GM21367 (cell line): ENCODE results near the gene PHACTR3.
"Not testable (repeated sequence)": the region's sequence is repeated elsewhere in the genome, so short reads cannot be mapped to it uniquely, and the experiment has no call there.

Source experiments
- ATAC-seq: cut with Tn5 transposase; IDR thresholded peaks from one replicate; pipeline ENCODE4 v1.9.1; 2021; ENCODE audit not compliant: unreplicated experiment

Gene PHACTR3

DNA sequence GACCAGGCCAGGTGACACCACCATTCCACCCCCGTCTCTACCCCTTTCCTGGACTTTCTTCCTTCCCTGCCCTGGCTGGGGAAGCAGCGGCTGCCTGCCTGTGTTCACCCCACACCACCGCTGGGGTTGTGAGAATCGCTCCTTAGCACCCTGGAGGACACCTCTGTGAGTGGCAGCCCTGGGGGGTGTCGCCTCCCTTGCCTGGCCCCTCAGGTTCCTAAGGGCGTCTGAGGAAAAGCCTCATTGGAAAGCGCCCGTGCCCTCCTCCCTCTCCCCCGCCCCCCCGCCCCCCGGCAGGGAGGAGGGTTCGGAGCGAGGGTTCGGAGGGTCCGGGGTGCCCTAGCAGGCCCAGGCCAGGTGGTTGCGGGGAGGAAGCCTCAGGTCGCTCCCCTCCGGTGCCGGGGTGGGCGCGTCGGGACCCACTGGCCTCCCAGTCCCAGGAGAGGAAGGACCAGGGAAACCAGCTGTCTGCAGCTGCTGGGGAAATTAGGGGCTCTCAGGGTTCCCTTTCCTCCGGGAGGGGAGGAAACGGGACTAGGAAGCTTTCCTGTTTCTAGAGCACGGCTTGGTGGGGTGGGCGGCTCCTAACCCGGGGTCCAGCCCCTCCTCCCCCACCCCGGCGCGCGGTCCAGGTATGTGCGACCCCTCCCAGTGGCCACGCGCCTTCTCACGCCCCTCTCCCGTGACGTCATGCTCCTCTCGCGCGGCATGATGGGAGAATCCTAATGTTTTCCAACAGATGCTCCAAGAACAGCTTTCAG, at the start of gene PHACTR3:
Gene PHACTR3, plus strand, starts transcription at position 760 of the 761 bp plus-strand sequence. CDS start 475 bp downstream, outside the sequence.
- no peak for ATAC-seq

DNA sequence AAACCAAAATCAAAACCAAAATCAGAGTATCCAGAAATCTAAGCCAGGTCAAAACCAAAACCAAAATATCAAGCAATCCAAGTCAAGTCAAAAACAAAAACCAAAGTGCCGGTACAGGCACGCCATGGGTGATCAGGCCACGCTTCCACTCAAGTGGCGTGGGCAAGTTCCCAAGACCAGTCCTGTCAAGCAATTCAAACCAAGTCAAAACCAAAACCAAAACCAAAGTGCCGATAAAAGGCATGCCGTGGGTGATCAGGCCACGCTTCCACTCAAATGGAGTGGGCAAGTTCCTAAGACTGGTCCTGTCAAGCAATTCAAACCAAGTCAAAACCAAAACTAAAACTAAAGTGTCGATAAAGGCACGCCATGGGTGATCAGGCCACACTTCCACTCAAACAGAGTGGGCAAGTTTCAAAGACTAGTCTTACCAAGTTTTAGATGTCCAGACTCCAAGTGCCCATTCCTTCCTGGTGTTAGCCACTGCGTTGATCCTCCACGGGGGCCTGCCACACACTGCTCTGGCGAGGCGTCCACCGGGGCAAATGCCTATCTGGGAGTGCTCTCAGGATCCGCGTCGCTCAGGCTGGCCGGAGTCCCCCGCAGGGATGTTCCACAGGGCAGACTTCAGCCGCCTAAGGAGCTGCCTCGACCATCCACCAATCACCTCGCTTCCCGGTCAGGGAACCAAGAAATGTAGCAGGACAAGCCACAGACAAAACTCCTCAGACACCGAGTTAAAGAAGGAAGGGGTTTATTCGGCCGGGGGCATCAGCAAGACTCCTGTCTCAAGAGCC, 46.4 kb upstream of the PHACTR3 start:
- ATAC-seq, result not testable (repeated sequence)

DNA sequence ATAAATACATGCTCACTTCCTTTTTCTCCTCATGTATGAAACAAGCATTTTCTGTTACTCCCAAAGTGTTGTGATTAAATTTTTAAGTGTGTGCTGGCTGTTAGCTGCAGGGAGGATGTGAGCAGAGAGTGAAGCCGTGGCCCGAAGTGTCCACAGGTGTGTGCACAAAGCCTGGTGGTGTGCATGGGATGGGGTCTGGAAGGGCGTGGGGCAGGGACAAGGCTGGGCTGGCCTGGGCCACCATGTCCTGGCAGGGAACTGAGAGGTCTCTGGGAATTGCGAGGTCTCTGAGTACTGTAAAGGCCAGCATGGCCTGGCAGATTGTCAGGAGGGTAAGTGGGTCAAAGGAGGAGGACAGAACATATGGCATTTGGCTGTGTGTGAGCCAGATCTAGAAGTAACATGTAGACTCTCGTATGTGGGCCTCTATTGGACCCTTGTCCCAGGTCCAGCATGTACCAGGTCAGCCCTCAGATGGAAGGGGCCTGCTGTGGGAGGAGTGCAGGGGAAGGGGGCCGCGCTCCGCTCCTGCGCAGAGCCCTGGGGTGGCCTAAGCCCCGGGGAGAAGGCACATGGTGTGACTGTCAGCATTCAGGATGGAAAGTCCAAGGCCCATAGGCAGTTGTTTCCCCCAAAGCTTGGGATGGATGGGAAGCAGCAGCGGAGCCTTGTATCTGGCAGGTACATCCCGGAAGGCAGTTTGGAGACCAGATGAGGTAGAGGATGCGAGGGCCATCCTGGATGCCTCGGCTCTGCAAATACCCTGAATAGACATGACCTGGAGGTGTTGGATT, 45.1 kb upstream of the PHACTR3 start:
- no peak for ATAC-seq

DNA sequence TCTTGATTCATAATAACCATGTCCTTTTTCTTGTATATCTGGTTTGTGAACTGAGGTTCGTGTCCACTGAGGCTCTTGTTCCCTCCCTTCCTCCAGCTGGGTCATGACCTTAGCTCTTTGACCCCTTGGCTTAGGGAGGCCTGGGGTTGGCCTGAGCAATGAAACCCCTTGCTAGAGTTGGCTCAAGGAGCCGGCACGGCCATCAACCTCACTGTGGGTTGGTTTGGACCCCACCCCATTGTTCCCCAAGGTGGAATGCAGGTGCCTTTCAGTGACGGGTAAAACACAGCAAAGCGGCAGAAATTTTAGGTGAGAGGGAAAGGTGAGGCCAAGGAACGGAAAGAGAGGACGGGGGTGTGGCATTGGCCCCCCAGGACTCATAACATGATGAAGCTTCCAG, 44.5 kb upstream of the PHACTR3 start:
- no peak for ATAC-seq

DNA sequence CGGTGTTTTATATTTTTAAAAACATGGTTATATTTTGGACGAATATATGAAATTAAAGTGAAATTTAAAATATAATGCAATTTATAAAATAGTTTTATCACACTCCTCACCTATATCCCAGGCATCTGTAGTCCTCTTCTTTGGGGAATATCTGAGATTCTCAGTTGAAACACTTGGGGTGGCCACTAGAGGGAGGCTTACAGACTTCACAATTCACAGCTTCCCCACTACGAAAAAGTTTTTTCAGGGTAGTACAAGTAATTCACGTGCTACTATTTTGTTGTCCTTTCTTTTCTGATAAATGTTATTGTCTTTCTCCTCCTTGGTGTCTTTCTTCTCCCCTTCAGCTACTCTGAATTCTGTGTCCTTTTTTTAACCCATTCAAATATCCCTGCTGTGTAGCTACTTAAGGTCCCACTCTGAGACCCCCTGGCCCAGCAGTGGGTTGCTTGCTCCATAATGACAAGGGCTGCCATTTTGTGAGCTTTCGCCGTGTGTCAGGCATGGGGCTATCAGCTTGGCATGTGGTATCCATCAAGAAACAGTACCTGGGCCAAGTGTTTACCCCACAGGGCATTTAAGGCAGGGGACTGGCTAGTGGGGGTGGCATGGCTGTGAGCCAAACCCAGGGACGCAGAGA, 43.6 kb upstream of the PHACTR3 start:
- ATAC-seq, result peak; percentile 49

DNA sequence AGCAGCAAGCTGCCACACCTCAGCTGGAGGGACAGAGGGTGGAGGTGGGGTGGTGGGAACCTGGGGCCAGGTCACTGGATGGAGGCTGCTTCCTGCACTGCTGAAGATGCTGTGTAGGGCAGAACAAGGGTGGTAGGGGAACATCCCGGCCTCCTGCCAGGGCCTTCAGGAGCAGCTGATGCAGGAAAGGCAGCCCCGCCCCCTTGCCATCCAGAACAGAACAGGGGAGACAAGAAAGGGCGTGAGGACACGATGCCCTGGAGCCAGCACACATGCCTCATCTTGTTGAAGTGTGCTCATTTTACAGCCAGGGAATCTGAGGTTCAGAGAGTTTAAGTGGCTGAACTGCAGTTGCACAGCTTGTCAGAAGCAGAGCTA, 43.1 kb upstream of the PHACTR3 start:
- ATAC-seq, result no peak

DNA sequence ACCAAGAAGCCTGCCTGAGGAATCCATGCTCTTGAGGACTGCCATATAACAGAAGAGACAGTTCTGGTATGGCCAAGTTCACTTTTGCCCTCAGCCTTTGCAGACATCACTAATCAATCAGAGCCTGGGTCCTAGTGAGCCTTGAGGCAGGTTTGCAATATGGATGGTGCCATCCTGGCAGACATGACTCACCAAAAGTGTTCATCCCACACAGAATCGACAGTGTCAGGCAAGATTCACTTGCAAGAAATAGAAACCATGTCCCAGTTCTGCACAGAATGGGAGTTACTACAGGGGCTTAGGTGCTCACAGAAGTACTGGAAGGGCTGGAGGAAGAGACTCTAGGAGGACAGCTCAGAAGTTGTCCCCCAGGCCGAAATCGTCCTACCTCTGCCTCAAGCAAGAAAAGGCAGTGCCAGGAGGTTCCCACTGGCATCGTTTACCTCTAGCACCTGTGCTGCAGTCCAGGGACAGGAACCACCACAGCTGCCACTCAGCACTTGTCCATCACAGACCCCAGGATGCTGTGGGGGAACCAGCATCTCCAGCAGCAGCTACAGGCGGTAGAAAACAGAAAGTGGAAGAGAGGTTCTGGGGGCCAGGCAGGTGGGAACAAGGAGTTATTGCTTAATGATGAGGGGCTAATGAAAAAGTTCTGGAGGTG, 42.6 kb upstream of the PHACTR3 start:
- ATAC-seq, result no peak

DNA sequence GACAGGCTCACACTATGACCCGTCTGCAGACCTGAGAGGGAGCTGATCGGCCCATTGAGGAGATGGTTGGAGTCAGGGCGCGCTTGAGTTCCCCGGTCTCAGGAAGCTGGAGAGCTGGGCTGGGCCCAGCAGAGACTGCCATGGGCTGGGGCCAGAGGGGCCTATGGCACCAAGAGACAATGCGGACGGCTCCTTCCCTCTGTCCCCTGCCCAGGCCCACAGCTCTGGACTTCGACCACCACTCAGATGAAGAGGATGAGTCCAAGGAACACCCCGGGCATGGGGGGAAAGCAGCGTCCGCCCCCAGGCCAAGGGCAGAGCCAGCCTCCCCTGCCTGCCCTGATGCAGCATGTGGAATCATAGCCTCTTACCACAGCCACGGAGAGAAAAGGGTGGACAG, 40.2 kb upstream of the PHACTR3 start:
- ATAC-seq, result no peak

DNA sequence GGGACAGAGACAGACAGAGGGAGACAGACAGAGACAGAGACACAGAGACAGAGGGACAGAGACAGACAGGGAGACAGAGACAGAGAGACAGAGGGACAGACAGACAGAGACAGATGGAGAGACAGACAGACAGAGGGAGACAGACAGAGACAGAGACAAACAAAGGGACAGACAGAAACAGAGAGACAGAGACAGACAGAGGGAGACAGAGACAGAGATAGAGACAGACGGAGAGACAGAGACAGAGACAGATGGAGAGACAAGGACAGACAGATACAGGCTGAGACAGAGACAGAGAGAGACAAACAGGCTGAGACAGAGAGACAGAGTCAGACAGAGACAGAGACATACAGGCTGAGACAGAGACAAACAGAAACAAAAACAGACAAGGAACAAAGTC, 39.4 kb upstream of the PHACTR3 start:
- ATAC-seq, result no peak

DNA sequence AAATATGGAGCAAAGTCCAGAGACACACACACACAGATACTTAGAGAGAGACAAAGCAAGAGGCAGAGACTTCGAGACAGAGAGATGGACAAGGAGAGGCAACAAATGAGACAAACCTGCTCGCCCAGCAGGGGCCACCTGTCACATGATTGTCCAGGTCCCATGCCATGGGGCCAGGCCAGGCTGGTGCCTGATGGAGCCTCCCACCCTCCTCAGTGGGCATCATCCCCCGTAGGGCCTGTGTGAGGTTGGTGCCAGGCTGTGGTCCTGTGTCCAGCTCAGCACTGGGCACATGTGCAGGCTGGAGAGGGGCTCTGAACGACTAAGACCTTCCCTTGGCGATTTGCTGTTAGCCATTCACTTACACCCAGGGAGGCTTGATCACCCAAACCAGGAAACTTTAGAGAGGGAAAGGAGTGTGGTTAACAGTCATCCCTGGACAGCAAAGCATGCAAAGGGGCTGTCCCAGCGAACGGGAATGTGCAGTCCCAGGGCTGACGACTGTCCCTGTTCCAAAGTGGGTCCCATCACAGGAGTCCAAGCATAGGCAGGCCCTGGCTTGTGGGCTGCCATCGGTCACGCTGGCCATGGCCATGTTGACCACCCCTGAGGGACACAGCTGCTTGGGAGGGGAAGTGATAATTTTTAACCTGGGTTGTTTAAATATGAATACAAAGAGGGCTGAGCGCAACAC, 38.4 kb upstream of the PHACTR3 start:
- no peak for ATAC-seq

DNA sequence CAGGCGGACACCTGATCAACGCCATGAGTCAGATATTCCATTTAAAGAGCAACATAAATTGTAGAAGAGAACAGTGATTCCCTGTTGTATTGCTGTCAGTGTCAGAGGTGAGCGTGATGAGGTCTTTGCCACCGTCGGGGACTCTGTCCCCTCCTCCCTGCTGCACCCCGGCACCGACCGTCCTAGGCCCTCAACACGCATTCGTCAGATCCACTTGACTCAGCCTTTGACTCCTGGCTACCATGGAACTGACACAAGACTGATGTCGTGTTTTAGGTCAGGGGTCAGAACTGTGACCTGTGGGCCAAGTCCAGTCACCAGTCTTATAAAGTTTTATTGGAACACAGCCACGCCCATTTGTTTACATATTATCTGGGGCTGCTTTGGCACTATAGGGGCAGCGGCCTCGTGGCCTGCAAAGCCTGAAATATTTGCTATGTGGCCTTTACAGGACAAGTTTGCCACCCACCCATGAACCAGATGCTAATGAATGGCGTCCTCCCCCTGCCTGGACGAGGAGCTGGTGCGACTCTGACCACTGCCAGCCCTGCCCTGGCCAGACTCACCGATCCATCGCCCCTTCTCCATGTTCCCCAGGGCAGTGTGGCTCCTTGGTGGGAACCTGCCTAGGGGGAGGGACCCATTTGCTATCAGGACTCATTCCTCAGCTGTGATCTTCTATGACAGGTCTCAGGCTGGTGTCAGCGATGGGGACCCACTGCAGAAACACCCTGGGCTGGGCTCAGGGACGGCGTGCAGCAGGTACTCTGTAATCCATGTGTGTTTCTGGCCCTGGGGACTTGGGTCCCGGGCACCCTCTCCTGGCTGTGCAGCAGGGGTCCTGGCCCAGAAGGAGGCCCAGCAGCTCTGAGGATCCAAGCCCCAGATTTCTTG, 37.5 kb upstream of the PHACTR3 start:
- ATAC-seq, result no peak

DNA sequence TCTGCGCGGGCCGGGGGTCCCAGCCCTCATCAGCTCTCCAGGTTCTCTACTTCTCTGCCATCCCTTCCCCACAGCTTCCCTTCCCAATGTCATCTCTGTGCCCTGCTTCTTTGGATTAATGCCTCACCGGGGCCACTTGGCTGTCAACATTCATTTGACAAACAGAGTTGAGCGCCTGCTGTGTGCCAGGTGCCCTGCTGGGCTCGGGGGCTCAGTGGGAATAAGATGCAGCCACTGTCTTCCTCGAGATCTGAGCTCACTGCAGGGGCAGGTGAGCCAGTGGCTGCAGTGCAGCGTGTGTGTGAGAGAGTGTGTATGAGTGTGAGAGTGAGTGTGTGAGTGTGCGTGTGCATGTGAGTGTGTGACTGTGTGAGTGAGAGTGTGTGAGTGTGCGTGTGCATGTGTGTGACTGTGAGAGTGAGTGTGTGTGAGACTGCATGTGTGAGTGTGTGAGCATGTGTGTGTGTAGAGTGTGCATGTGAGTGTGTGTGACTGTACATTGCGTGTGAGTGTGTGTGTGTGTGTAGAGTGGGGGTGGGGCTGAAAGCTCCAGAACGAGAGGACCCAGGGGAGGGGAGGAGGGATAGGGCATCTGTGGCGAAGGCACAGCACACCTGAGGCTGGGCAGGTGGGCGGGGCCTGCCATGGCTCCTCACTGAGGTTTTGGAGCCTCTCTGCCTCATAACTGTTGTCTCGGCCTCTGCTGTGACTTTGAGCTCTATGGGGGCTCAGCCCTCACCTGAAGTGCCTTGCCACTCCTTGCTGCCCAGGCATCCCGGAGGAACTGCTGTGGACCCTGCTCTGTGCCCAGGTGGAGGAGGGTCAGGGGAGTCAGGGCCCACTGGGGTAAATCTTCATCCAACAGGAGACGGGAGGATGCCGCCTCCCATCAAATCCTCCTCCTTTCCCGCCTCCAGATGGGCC, 36.5 kb upstream of the PHACTR3 start:
- ATAC-seq, result no peak

DNA sequence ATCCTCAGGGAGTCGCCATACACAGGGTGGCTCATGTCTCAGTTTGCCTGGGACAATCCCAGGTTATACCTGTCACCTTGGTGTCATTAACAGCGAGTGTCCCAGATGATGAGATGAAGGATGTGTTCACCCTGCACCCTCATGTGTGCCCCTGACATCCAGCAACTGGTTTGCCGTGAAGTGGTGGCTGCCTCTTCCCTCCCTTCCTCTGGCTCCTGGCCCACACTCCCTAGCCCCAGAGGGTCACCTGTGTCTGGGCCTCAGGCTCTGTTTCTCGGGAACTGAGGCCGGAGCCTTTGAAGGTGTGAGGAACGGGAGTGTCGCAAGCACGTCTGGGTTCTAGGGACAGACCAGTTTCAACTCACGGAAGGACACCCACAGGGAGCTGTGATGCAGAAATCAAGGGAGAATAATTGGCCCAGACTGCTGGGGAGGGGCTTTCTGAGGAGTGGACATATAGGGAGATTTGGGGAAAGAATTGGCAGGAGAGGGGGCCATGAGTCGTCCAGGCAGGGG, 35.8 kb upstream of the PHACTR3 start:
- no peak for ATAC-seq

DNA sequence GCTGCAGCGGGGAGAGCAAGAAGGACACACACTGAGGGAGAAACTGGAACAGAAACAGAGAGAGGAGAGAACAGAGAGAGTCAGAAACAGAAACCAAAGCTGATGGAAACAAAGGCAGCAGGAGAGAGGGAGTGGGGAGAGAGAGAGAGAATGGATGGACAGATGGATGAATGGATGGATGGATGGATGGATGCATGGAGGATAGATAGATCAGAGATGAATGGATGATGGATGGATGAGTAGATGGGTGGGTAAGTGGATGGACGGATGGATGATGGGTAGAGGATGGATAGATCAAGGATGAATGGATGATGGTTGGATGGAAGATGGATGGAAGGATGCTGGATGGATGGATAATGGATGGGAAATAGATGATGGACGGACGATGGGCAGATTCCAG, 35.0 kb upstream of the PHACTR3 start:
- no peak for ATAC-seq

DNA sequence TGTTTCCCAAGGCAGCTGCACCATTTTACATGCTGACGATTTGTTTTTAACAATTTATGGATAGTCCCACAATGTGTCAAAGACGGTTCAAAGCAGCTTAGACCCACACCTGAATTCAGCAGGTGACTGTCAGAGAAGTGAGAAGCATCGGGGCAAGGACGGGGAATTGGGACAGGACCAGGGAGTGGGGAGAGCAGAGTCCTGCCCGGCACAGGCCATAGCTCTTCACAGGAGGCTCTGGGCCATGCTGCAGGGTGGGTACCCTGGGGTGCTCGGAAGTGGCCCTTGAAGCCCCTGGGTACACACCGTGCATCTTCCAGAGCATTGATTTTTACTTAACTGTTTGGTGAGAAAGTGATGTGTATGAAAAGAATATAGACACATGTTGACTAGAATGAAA, 33.2 kb upstream of the PHACTR3 start:
- ATAC-seq, result no peak

DNA sequence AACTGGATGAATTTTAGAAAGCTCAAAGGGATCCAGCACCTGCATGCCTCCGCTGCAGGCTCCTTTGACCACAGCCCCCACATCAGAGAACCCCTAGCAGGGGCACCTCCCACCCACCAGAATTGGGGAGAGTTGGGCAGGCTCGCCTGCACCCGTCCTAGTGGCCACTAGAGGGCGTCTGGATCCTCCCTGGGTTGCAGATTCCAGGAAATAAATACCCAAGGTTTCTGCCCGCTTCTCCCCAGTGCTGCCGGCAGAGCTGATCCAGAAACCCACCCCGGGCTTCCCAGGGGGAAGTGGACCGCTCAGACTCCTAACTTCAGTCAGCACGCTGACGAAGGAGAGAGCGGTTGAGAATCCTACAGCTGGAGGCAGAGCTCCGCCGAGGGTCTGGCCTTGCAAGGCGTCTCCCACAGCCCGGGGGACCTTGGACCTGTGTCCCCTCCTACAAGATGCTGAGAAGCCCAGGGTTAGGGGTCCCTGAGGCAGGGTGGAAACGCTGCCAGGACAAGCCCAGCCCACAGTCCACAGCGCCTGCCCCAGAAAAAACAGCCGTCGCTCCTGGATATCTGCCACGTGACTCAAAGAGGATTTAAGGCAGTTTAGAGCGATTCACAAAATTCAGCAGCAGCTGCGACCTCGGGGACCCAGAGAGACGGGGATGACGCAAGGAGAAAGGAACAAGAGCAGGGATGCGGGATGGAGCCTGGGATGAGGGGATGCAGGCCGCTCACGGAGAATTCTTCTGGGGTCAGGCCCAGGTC, 32.6 kb upstream of the PHACTR3 start:
- no peak for ATAC-seq

DNA sequence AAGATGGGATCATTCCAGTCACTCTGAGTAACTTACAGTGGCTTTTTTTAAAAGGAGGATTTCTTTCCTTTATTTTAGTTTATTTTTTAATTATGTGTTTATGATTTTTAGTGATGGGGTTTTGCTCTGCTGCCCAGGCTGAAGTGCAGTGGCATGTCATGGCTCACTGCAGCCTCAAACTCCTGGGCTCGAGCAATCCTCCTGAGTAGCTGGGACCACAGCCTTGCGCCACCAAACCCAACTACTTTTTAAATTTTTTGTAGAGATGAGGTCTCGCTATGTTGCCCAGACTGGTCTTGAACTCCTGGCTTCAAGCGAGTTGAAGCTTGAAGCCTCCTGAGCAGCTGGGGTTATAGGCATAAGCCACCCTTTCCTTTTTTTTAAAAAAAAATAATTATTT, 31.8 kb upstream of the PHACTR3 start:
- no peak for ATAC-seq
